Measurements from ENCODE around the gene SLC1A4. TPM values are rescaled to one million over a fixed set of nuclear protein-coding genes. Genes with fewer than 3 reads are reported as not detected.

Gene SLC1A4
- polyA plus RNA-seq, 1 of the 3 experiments (the other 2 are of a cell fraction) = 4.4 TPM

GRCh38 chr2:65067806-65068553 lies 78.8 kb downstream of the SLC1A4 start:
- peak overlapping the region in 1 of 2 experiments; percentile 43; a peak in 1 of 4 replicates for H3K27ac ChIP-seq (ENCODE audit: low read depth in 2 of 2, low read length in 1 of 2)
- peaks cover 23 to 27% of the 10 kb centered on the region in 2 experiments for H3K36me3 ChIP-seq (replicated peaks in 1 of 2; ENCODE audit: control insufficient read depth in 1 of 2, insufficient read depth in 2 of 2, low read length in 1 of 2)
- H2AFZ ChIP-seq (ENCODE audit: low read depth) = no peak overlapping the region
- H3K9me2 ChIP-seq = no peaks in the 10 kb centered on the region
- peaks cover 35% of the 10 kb centered on the region for H4K20me1 ChIP-seq (ENCODE audit: insufficient read depth)
- no peak for TF ChIP-seq FOXM1 (IDR thresholded peaks at IDR 0.05; ENCODE audit: low read depth)
- no peak for TF ChIP-seq FOXJ3 (CRISPR knock-in tag; IDR thresholded peaks at IDR 0.05)
- no peak for TF ChIP-seq TEAD4 (IDR thresholded peaks at IDR 0.05; ENCODE audit: borderline replicate concordance, insufficient read depth)
- TF ChIP-seq, protein P1, sequence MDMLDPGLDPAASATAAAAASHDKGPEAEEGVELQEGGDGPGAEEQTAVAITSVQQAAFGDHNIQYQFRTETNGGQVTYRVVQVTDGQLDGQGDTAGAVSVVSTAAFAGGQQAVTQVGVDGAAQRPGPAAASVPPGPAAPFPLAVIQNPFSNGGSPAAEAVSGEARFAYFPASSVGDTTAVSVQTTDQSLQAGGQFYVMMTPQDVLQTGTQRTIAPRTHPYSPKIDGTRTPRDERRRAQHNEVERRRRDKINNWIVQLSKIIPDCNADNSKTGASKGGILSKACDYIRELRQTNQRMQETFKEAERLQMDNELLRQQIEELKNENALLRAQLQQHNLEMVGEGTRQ (IDR thresholded peaks at IDR 0.05; ENCODE audit: borderline replicate concordance, low read depth, low read length) = no peak
- TF ChIP-seq FOSL2 (IDR thresholded peaks at IDR 0.05; ENCODE audit: borderline replicate concordance, low read depth) = no peak
- TF ChIP-seq POLR2AphosphoS5 (IDR thresholded peaks at IDR 0.05; ENCODE audit: low read depth, low read length) = no peak
- no peak for TF ChIP-seq CTCF (IDR thresholded peaks at IDR 0.05)
- TF ChIP-seq MAX (IDR thresholded peaks at IDR 0.05; ENCODE audit: low read depth) = no peak
- TF ChIP-seq EZH2phosphoT487 (IDR thresholded peaks at IDR 0.05; ENCODE audit: borderline replicate concordance, low read depth) = no peak
- no peak for TF ChIP-seq RCOR1 (IDR thresholded peaks at IDR 0.05; ENCODE audit: low read length)
- POLR2A ChIA-PET = interaction anchor here (1.0 kb wide), 1 partner anchor 12 kb away, joined by 4 read pairs; the partner anchor contains the start of gene CEP68
- peaks cover 35% of the 10 kb centered on the region for H3F3A ChIP-seq (replicated peaks; ENCODE audit: insufficient read depth)
- DNase-seq = no peak
- H3K9me3 ChIP-seq = no peaks in the 10 kb centered on the region
- peaks cover 41 to 54% of the 10 kb centered on the region in 2 experiments for H3K4me1 ChIP-seq (ENCODE audit: control insufficient read depth in 1 of 2, insufficient read depth in 2 of 2, low read depth in 1 of 2, low read length in 1 of 2)
- no peak overlapping the region for H3K9ac ChIP-seq
- no peaks in the 10 kb centered on the region for H3K27me3 ChIP-seq (ENCODE audit: insufficient read depth)
- H3K4me2 ChIP-seq = no peak overlapping the region
- CTCF ChIA-PET = interaction anchor here (1.0 to 2.0 kb wide), 2 partner anchors 12 to 101 kb away, joined by 4 to 6 read pairs; partner anchors contain the start of gene CEP68
- 96% methylated on average over 14 of the region's 14 CpGs for WGBS (ENCODE audit: low lambda C conversion rate)
- H3K4me3 ChIP-seq (ENCODE audit: low read depth in 2 of 2, low read length in 1 of 2) = no peak overlapping the region
- H3K79me2 ChIP-seq (ENCODE audit: insufficient read depth) = peaks cover 58% of the 10 kb centered on the region

DNA sequence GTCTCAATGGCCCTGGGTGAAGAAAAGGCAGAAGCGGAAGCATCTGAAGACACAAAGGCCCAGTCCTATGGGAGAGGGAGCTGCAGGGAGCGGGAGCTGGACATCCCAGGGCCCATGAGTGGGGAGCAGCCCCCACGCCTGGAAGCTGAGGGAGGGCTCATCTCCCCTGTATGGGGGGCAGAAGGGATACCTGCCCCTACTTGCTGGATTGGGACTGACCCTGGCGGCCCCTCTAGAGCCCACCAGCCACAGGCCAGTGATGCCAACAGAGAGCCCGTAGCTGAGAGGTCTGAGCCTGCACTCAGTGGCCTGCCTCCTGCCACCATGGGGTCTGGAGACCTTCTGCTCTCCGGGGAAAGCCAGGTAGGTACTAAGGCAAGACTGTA lies 80.2 kb downstream of the SLC1A4 start:
- H3K9ac ChIP-seq = no peak overlapping the region
- H3K27ac ChIP-seq (ENCODE audit: low read depth in 2 of 2, low read length in 1 of 2) = peak overlapping the region; percentile 63 to 72
- peaks cover 36 to 42% of the 10 kb centered on the region in 2 experiments for H3K36me3 ChIP-seq (replicated peaks in 1 of 2; ENCODE audit: control insufficient read depth in 1 of 2, insufficient read depth in 2 of 2, low read length in 1 of 2)
- no peak overlapping the region for H3K4me3 ChIP-seq (ENCODE audit: low read depth in 2 of 2, low read length in 1 of 2)
- 100% methylated on average over 1 of the region's 6 CpGs for WGBS (ENCODE audit: low lambda C conversion rate)
- H3K4me2 ChIP-seq = peak overlapping the region; percentile 47; the same call in 1 of the 2 replicates
- ChIA-PET POLR2A (no interaction called here), CTCF (interaction anchor here (2.0 kb wide), 1 partner anchor 100 kb away, joined by 6 read pairs; no protein-coding TSS in a partner anchor)
- H3K9me2 ChIP-seq = no peaks in the 10 kb centered on the region
- H3K27me3 ChIP-seq (ENCODE audit: insufficient read depth) = no peaks in the 10 kb centered on the region
- H4K20me1 ChIP-seq (ENCODE audit: insufficient read depth) = peaks cover 21% of the 10 kb centered on the region
- peaks cover 31% of the 10 kb centered on the region for H3F3A ChIP-seq (replicated peaks; ENCODE audit: insufficient read depth)
- H2AFZ ChIP-seq (ENCODE audit: low read depth) = no peak overlapping the region
- DNase-seq = no peak
- peaks cover 33 to 46% of the 10 kb centered on the region in 2 experiments; a peak in 3 of 4 replicates for H3K4me1 ChIP-seq (ENCODE audit: control insufficient read depth in 1 of 2, insufficient read depth in 2 of 2, low read depth in 1 of 2, low read length in 1 of 2)
- peaks cover 44% of the 10 kb centered on the region for H3K79me2 ChIP-seq (ENCODE audit: insufficient read depth)
- H3K9me3 ChIP-seq = no peaks in the 10 kb centered on the region
- TF ChIP-seq RAD21 (IDR thresholded peaks at IDR 0.05; ENCODE audit: low read length) = no peak
- TF ChIP-seq MAX (IDR thresholded peaks at IDR 0.05; ENCODE audit: low read depth) = no peak
- TF ChIP-seq RXRA (IDR thresholded peaks at IDR 0.05; ENCODE audit: borderline replicate concordance, low read depth) = no peak
- TF ChIP-seq, protein P2, sequence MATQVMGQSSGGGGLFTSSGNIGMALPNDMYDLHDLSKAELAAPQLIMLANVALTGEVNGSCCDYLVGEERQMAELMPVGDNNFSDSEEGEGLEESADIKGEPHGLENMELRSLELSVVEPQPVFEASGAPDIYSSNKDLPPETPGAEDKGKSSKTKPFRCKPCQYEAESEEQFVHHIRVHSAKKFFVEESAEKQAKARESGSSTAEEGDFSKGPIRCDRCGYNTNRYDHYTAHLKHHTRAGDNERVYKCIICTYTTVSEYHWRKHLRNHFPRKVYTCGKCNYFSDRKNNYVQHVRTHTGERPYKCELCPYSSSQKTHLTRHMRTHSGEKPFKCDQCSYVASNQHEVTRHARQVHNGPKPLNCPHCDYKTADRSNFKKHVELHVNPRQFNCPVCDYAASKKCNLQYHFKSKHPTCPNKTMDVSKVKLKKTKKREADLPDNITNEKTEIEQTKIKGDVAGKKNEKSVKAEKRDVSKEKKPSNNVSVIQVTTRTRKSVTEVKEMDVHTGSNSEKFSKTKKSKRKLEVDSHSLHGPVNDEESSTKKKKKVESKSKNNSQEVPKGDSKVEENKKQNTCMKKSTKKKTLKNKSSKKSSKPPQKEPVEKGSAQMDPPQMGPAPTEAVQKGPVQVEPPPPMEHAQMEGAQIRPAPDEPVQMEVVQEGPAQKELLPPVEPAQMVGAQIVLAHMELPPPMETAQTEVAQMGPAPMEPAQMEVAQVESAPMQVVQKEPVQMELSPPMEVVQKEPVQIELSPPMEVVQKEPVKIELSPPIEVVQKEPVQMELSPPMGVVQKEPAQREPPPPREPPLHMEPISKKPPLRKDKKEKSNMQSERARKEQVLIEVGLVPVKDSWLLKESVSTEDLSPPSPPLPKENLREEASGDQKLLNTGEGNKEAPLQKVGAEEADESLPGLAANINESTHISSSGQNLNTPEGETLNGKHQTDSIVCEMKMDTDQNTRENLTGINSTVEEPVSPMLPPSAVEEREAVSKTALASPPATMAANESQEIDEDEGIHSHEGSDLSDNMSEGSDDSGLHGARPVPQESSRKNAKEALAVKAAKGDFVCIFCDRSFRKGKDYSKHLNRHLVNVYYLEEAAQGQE (IDR thresholded peaks at IDR 0.05; ENCODE audit: low read depth, low read length) = no peak
- no peak for TF ChIP-seq FOXM1 (IDR thresholded peaks at IDR 0.05; ENCODE audit: low read depth)
- no peak for TF ChIP-seq SMC3 (IDR thresholded peaks at IDR 0.05; ENCODE audit: low read depth, low read length)
- TF ChIP-seq MXI1 (IDR thresholded peaks at IDR 0.05; ENCODE audit: low read depth, low read length) = no peak
- no peak for TF ChIP-seq EP300 (IDR thresholded peaks at IDR 0.05; ENCODE audit: borderline replicate concordance in 1 of 2, low read depth in 1 of 2, low read length in 1 of 2)
- no peak for TF ChIP-seq TCF12 (IDR thresholded peaks at IDR 0.05)
- TF ChIP-seq GATA2 (CRISPR knock-in tag; IDR thresholded peaks at IDR 0.05) = no peak
- TF ChIP-seq NFIC (IDR thresholded peaks at IDR 0.05; ENCODE audit: borderline replicate concordance) = no peak
- TF ChIP-seq GABPA (IDR thresholded peaks at IDR 0.05; ENCODE audit: low read depth) = no peak

Data from SK-N-SH (cell line).